Panc1 (cell line): Measurements from ENCODE around the gene INAFM1. TPM values are rescaled to one million over a fixed set of nuclear protein-coding genes. Genes with fewer than 3 reads are reported as not detected.

Experiments used
- ATAC-seq: fragments of 200-7000 bp; cut with Tn5 transposase; 2 replicates; pipeline ENCODE4 v1.9.1; 2020; ENCODE audit warnings: mild to moderate bottlenecking, moderate library complexity
- BruUV-seq: library from RNA; stranded (reverse); fragments of 400-500 nt; replicated peaks from 2 replicates; lab custom pipeline; 2021; lab: Mats Ljungman, UMichigan
- CTCF ChIA-PET: fragments of 300-600 bp; sonication (Branson Sonifier 250); formaldehyde crosslinking; loops from one replicate; lab custom pipeline; 2022; ENCODE audit warnings: antibody characterized with exemption; lab: Charles Lee
- POLR2A ChIA-PET: fragments of 300-600 bp; sonication (Branson Sonifier 250); formaldehyde crosslinking; loops from one replicate; lab custom pipeline; 2022; ENCODE audit warnings: antibody characterized with exemption; lab: Charles Lee
- DNase-seq: peaks from one replicate; pipeline ENCODE4 v3.0.0-alpha.2; 2010; ENCODE audit warnings: low read depth, low spot score
- H3K27ac ChIP-seq: 2 replicates; pipeline ENCODE4 v1.5.1; 2011; ENCODE audit warnings: mild to moderate bottlenecking, low read length, inconsistent platforms
- H3K27me3 ChIP-seq: fragments of 200-500 bp; sonication (Bioruptor generic); 2 replicates; pipeline ENCODE4 v1.6.0; 2014; ENCODE audit warnings: low read length, inconsistent platforms; ENCODE audit not compliant: control insufficient read depth, insufficient read depth
- H3K36me3 ChIP-seq: fragments of 200-500 bp; sonication (Bioruptor generic); 2 replicates; pipeline ENCODE4 v1.5.1; 2014; ENCODE audit warnings: inconsistent platforms, mild to moderate bottlenecking, low read length, moderate library complexity; ENCODE audit not compliant: control insufficient read depth, insufficient read depth
- H3K4me1 ChIP-seq: 2 replicates; pipeline ENCODE4 v1.5.1; 2011; ENCODE audit warnings: inconsistent platforms, mild to moderate bottlenecking, low read length, moderate library complexity; ENCODE audit not compliant: control insufficient read depth, insufficient read depth
- H3K4me3 ChIP-seq, 2 experiments: 2 replicates each; pipeline ENCODE4 v1.5.1; 2011 to 2012; ENCODE audit warnings: low read depth in 2 of 2, low read length in 2 of 2, mild to moderate bottlenecking in 2 of 2, inconsistent platforms in 1 of 2, moderate library complexity in 1 of 2
- H3K9me3 ChIP-seq: fragments of 200-500 bp; sonication (Bioruptor generic); 2 replicates; pipeline ENCODE4 v1.5.1; 2014; ENCODE audit warnings: low read depth, mild to moderate bottlenecking, inconsistent platforms, low read length, moderate library complexity; ENCODE audit not compliant: control insufficient read depth, insufficient read depth
- POLR2AphosphoS5 ChIP-seq: IDR thresholded peaks from 2 replicates; pipeline ENCODE4 v1.6.1; 2012; ENCODE audit warnings: mild to moderate bottlenecking, low read depth, low read length, moderate library complexity
- SIN3A ChIP-seq: IDR thresholded peaks from 2 replicates; pipeline ENCODE4 v1.6.1; 2012; ENCODE audit warnings: low read depth, mild to moderate bottlenecking, low read length, moderate library complexity, borderline replicate concordance; ENCODE audit not compliant: insufficient read depth
- TCF7L2 ChIP-seq: IDR thresholded peaks from 2 replicates; pipeline ENCODE4 v1.6.1; 2011; ENCODE audit warnings: mild to moderate bottlenecking, low read depth, low read length, inconsistent platforms
- in situ Hi-C: cut with HindIII; loops from 2 replicates; pipeline ENCODE4 v1.10.0; 2016; ENCODE audit warnings: low sequenced_read_pairs, low pct_unique_long_range_greater_than_20kb
- intact Hi-C: fragments of 100-400 bp; cut with micrococcal nuclease; formaldehyde crosslinking; loops from one replicate; pipeline ENCODE4 v1.10.0; 2022; ENCODE audit not compliant: unreplicated experiment
- total RNA-seq: library from RNA; stranded (reverse); gene quantifications from one replicate; pipeline ENCODE4 v1.2.1, GENCODE V29; 2021; ENCODE audit not compliant: unreplicated experiment
- TF ChIP-seq, protein P1 (sequence below): fragments of 450-650 bp; IDR thresholded peaks from 2 replicates; pipeline ENCODE4 v1.5.1; 2017; ENCODE audit warnings: mild to moderate bottlenecking
- TF ChIP-seq, protein P2 (sequence below), 2 experiments: IDR thresholded peaks; 2 replicates each; pipeline ENCODE4 v1.6.1; 2011 to 2012; ENCODE audit warnings: low read depth in 2 of 2, control low read depth in 1 of 2, low read length in 1 of 2, mild to moderate bottlenecking in 1 of 2, moderate library complexity in 1 of 2; ENCODE audit not compliant: insufficient read depth in 1 of 2

Gene INAFM1
- total RNA-seq, 1 experiment from 2014 or later = 13.1 TPM

DNA sequence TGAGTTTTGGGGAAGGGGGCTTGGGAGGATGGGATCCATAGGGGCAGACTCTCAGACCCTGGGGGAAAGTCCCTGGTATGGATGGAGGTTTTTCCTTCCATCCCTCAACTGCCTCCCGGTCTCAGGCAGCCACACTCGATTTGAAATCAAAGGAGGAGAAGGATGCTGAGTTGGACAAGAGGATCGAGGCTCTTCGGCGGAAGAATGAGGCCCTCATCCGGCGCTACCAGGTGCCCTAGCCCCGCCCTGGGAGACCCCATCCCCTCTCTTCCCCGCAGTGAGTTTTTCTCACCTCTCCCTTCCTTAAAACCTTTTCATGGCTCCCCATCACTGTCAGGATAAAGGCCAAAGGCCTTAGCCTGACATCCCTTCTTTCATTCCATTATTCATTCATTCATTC lies 16.3 kb upstream of the INAFM1 start:
- no peaks in the 10 kb centered on the region for H3K27me3 ChIP-seq
- no TSS peak for BruUV-seq
- ATAC-seq = no peak
- POLR2A ChIA-PET = no interaction called here
- no peaks in the 10 kb centered on the region for H3K9me3 ChIP-seq
- in situ Hi-C loops (no loop called here), intact Hi-C loops (no loop called here)
- H3K27ac ChIP-seq = peak overlapping the region; percentile 91
- no peak for DNase-seq
- peaks cover 6% of the 10 kb centered on the region for H3K4me1 ChIP-seq
- no peaks in the 10 kb centered on the region; the same call in 1 of the 2 replicates for H3K36me3 ChIP-seq
- CTCF ChIA-PET = no interaction called here
- TF ChIP-seq, protein P1, sequence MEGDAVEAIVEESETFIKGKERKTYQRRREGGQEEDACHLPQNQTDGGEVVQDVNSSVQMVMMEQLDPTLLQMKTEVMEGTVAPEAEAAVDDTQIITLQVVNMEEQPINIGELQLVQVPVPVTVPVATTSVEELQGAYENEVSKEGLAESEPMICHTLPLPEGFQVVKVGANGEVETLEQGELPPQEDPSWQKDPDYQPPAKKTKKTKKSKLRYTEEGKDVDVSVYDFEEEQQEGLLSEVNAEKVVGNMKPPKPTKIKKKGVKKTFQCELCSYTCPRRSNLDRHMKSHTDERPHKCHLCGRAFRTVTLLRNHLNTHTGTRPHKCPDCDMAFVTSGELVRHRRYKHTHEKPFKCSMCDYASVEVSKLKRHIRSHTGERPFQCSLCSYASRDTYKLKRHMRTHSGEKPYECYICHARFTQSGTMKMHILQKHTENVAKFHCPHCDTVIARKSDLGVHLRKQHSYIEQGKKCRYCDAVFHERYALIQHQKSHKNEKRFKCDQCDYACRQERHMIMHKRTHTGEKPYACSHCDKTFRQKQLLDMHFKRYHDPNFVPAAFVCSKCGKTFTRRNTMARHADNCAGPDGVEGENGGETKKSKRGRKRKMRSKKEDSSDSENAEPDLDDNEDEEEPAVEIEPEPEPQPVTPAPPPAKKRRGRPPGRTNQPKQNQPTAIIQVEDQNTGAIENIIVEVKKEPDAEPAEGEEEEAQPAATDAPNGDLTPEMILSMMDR = no peak
- TF ChIP-seq, protein P2, sequence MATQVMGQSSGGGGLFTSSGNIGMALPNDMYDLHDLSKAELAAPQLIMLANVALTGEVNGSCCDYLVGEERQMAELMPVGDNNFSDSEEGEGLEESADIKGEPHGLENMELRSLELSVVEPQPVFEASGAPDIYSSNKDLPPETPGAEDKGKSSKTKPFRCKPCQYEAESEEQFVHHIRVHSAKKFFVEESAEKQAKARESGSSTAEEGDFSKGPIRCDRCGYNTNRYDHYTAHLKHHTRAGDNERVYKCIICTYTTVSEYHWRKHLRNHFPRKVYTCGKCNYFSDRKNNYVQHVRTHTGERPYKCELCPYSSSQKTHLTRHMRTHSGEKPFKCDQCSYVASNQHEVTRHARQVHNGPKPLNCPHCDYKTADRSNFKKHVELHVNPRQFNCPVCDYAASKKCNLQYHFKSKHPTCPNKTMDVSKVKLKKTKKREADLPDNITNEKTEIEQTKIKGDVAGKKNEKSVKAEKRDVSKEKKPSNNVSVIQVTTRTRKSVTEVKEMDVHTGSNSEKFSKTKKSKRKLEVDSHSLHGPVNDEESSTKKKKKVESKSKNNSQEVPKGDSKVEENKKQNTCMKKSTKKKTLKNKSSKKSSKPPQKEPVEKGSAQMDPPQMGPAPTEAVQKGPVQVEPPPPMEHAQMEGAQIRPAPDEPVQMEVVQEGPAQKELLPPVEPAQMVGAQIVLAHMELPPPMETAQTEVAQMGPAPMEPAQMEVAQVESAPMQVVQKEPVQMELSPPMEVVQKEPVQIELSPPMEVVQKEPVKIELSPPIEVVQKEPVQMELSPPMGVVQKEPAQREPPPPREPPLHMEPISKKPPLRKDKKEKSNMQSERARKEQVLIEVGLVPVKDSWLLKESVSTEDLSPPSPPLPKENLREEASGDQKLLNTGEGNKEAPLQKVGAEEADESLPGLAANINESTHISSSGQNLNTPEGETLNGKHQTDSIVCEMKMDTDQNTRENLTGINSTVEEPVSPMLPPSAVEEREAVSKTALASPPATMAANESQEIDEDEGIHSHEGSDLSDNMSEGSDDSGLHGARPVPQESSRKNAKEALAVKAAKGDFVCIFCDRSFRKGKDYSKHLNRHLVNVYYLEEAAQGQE (IDR thresholded peaks at IDR 0.05; ENCODE audit: insufficient read depth in 1 of 2, low read depth in 2 of 2, low read length in 1 of 2) = no peak
- TF ChIP-seq SIN3A (no peak), POLR2AphosphoS5 (no peak), TCF7L2 (no peak)
- H3K4me3 ChIP-seq = peak overlapping the region; percentile 65 to 89; a peak in 3 of 4 replicates

DNA sequence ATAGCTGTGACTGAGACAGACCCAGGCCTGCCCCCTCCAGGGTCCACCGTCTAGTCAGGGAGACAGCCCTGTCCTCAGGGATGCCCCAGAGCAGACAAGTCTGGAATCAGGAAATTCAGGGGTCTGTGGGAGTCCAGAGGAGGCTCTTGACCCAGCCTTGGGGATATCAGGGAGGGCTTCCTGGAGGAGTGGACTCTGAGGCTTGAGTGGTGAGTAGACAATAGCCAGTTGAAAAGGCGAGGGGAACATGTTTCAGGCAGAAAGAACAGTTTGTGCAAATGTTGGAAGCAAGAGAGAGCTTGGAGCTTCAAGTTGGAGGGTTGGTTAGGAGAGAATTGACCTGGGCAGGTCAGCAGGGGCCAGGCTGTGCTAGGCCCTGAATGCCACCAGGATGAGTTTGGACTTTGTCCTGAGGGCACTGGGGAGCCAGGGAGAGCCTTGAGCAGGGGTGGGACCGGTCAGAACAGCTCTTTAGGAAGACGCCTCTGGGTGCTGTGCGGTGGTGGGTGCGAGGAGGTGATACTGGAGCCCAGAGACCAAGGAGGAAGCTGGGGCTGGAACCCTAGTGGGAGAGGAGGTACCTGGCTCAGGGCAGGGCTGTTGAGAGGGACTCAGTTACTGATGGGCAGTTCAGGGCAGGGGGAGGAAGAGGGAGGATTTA lies 15.7 kb upstream of the INAFM1 start:
- intact Hi-C loops (no loop called here), in situ Hi-C loops (no loop called here)
- ChIA-PET POLR2A (no interaction called here), CTCF (no interaction called here)
- no peaks in the 10 kb centered on the region for H3K9me3 ChIP-seq
- no peaks in the 10 kb centered on the region for H3K27me3 ChIP-seq
- no TSS peak for BruUV-seq
- no peaks in the 10 kb centered on the region; the same call in 1 of the 2 replicates for H3K36me3 ChIP-seq
- DNase-seq (no peak), ATAC-seq (no peak)
- H3K4me1 ChIP-seq = peaks cover 6% of the 10 kb centered on the region
- H3K4me3 ChIP-seq = no peak overlapping the region
- H3K27ac ChIP-seq = peak overlapping the region; percentile 9; the same call in 1 of the 2 replicates
- TF ChIP-seq POLR2AphosphoS5 = no peak
- TF ChIP-seq, protein P1 = no peak
- TF ChIP-seq, protein P2 (IDR thresholded peaks at IDR 0.05; ENCODE audit: insufficient read depth in 1 of 2, low read depth in 2 of 2, low read length in 1 of 2) = no peak
- no peak for TF ChIP-seq TCF7L2
- no peak for TF ChIP-seq SIN3A
